K562 (cell line): ENCODE data around the gene RDH11. TPM values are rescaled to one million over a fixed set of nuclear protein-coding genes. Genes with fewer than 3 reads are reported as not detected.

Experiments used
- CUX1 ChIP-seq: fragments of 200-800 bp; sonication (Bioruptor generic); IDR thresholded peaks from 2 replicates; pipeline ENCODE4 v1.6.1; 2016; ENCODE audit warnings: missing genetic modification characterization, missing compliant biosample characterization
- E2F5 ChIP-seq: sonication (generic); formaldehyde crosslinking; IDR thresholded peaks from 2 replicates; pipeline ENCODE4 v1.8.0; 2022; ENCODE audit warnings: mild to moderate bottlenecking, missing genetic modification reagents
- SIX5 ChIP-seq, 2 experiments: IDR thresholded peaks; 2 replicates each; pipeline ENCODE4 v1.6.1; 2011; ENCODE audit warnings: low read length in 2 of 2, borderline replicate concordance in 1 of 2, low read depth in 1 of 2, mild to moderate bottlenecking in 1 of 2, moderate library complexity in 1 of 2; ENCODE audit not compliant: insufficient read depth in 1 of 2
- STAT5A ChIP-seq: IDR thresholded peaks from 2 replicates; pipeline ENCODE4 v1.6.1; 2012; ENCODE audit warnings: low read length, inconsistent platforms, borderline replicate concordance
- ZNF431 ChIP-seq: sonication (generic); formaldehyde crosslinking; IDR thresholded peaks from 2 replicates; pipeline ENCODE4 v1.8.0; 2022; ENCODE audit warnings: mild to moderate bottlenecking, missing genetic modification reagents
- ZNF589 ChIP-seq: fragments of 200-800 bp; sonication (Bioruptor generic); IDR thresholded peaks from 2 replicates; pipeline ENCODE4 v1.6.1; 2016; ENCODE audit warnings: low read depth, missing genetic modification characterization, missing compliant biosample characterization
- polyA plus RNA-seq, 8 experiments: library from polyadenylated mRNA; depleted of rRNA in 4 of 8; stranded (reverse) in 5 of 8; unstranded in 3 of 8; fragments of >200 nt; fragmentation: Nextera tagmentation in 2 of 8; fragmentation: Illumina TruSeq in 1 of 8; extraction: Ambion mirVana in 2 of 8; extraction: Trizol in 1 of 8; gene quantifications; 2 replicates each; pipeline versions ENCODE4 v1.2.1 to v1.2.3, GENCODE V29; 2011 to 2014; ENCODE audit warnings: inconsistent platforms in 1 of 8, missing spikeins in 1 of 8
- total RNA-seq, 7 experiments: library from RNA; depleted of rRNA in 6 of 7; stranded (reverse); fragments of >200 nt in 6 of 7; fragmentation: Illumina TruSeq in 2 of 7; extraction: Trizol in 2 of 7; gene quantifications; 2 replicates each; pipeline versions ENCODE4 v1.2.1 to v1.2.3, GENCODE V29; 2011 to 2021; ENCODE audit warnings: low replicate concordance in 1 of 7

RDH11 gene
- total and polyA plus RNA-seq, 9 of the 15 experiments (the other 6 are each of a cell fraction or from before 2014, with no cell fraction given): 50.6 to 172 (median 70.5) TPM

GRCh38 chr14:67722293-67722692 lies 26.7 kb upstream of the RDH11 start (continued):
- TF ChIP-seq E2F5 (CRISPR knock-in tag) (no peak), ZNF431 (CRISPR knock-in tag) (no peak), CUX1 (CRISPR knock-in tag) (no peak), SIX5 (IDR thresholded peaks at IDR 0.05; ENCODE audit: borderline replicate concordance in 1 of 2, insufficient read depth in 1 of 2, low read depth in 1 of 2, low read length in 2 of 2) (peak in 1 of 2 experiments; percentile 32; a peak in 1 of 4 replicates), STAT5A (no peak), ZNF589 (no peak)
